ENCODE measurements around the gene S100A8. TPM values are rescaled to one million over a fixed set of nuclear protein-coding genes. Genes with fewer than 3 reads are reported as not detected.

The S100A8 gene
- polyA plus RNA-seq, 1 donor (not counting 4 experiments of a cell fraction or from before 2014, with no cell fraction given) = 403 TPM

DNA sequence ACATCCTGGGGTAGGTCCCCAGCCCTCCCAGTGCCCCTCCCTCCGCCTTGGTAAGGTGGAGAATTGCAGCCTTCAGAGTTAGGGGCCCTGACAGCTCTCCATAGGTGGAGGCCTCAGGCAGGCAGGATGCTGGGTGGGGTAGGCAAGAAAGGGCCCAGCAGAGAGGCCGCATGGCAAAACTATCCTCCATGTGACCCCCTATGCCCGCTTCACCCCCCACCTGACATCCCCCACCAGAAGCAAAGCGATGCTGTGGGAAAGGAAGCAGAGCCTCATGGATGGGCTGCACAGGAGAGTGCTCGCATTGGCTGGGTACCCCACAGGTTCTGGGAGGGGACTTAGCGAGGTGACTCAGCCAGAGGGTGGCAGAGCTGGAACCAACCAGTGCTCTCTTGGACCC is 31.6 kb downstream of the S100A8 start:
- DNase-seq (ENCODE audit: low read depth, low spot score) (no peak), FAIRE-seq (no peak)
- H3K9me3 ChIP-seq (ENCODE audit: control insufficient read depth, low read depth, low read length) = no peaks in the 10 kb centered on the region
- no peaks in the 10 kb centered on the region for H3K79me2 ChIP-seq (ENCODE audit: control insufficient read depth, insufficient read depth, low read length)
- H3K4me1 ChIP-seq (ENCODE audit: control insufficient read depth, extremely low read depth, insufficient read depth, low read length) = peaks cover 19% of the 10 kb centered on the region
- no peak overlapping the region for H3K4me2 ChIP-seq (ENCODE audit: control insufficient read depth, extremely low read depth, insufficient read depth, low read depth, low read length)
- dilution Hi-C loops (cut with MboI; ENCODE audit: extremely low pct_ligation_motif_present, low sequenced_read_pairs) = loop anchor here (10.0 kb wide), 2 partner anchors 46 to 146 kb away; no protein-coding TSS in a partner anchor
- H2AFZ ChIP-seq (ENCODE audit: control insufficient read depth, low read length) = no peak overlapping the region
- no peaks in the 10 kb centered on the region for H4K20me1 ChIP-seq (ENCODE audit: control insufficient read depth, extremely low read depth, insufficient read depth, low read length)
- H3K9ac ChIP-seq (ENCODE audit: control insufficient read depth, extremely low read depth, insufficient read depth, low read length) = no peak overlapping the region
- no peak overlapping the region for H3K4me3 ChIP-seq (ENCODE audit: control insufficient read depth in 2 of 3, extremely low read depth in 1 of 3, insufficient read depth in 2 of 3, low read depth in 1 of 3, low read length in 3 of 3)
- no peaks in the 10 kb centered on the region for H3K9me1 ChIP-seq (ENCODE audit: control insufficient read depth, extremely low read depth, insufficient read depth, low read length)
- no peaks in the 10 kb centered on the region for H3K36me3 ChIP-seq (ENCODE audit: control insufficient read depth in 2 of 2, extremely low read depth in 1 of 2, insufficient read depth in 2 of 2, low read length in 2 of 2)
- no peaks in the 10 kb centered on the region for H3K27me3 ChIP-seq (ENCODE audit: control insufficient read depth, extremely low read depth, insufficient read depth, low read length)
- no peak overlapping the region for H3K27ac ChIP-seq (ENCODE audit: control insufficient read depth, insufficient read depth, low read length)
- TF ChIP-seq, protein P1, sequence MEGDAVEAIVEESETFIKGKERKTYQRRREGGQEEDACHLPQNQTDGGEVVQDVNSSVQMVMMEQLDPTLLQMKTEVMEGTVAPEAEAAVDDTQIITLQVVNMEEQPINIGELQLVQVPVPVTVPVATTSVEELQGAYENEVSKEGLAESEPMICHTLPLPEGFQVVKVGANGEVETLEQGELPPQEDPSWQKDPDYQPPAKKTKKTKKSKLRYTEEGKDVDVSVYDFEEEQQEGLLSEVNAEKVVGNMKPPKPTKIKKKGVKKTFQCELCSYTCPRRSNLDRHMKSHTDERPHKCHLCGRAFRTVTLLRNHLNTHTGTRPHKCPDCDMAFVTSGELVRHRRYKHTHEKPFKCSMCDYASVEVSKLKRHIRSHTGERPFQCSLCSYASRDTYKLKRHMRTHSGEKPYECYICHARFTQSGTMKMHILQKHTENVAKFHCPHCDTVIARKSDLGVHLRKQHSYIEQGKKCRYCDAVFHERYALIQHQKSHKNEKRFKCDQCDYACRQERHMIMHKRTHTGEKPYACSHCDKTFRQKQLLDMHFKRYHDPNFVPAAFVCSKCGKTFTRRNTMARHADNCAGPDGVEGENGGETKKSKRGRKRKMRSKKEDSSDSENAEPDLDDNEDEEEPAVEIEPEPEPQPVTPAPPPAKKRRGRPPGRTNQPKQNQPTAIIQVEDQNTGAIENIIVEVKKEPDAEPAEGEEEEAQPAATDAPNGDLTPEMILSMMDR (optimal IDR thresholded peaks at IDR 0.05 in 1 of 3, IDR thresholded peaks at IDR 0.05 in 1 of 3, conservative IDR thresholded peaks at IDR 0.05 in 1 of 3; ENCODE audit: extremely low read depth in 1 of 3, insufficient read depth in 2 of 3, low read length in 3 of 3) = no peak
- no peak for TF ChIP-seq EZH2 (IDR thresholded peaks at IDR 0.05; ENCODE audit: low read length)

DNA sequence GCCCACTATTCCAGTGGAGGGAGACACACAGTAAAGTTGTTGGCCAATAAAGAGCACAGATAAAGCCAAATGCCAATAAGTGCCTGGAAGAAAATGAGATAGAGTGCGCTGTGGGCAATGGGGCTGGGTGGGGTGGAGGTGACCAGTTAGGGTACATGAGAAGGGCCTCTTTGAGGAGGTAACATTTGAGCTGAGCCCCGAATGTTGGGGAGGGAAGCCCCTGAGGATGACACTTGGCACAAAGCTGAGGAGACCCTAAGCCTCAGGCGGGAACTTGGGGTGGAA is 32.2 kb downstream of the S100A8 start:
- H3K4me2 ChIP-seq (ENCODE audit: control insufficient read depth, extremely low read depth, insufficient read depth, low read depth, low read length) = no peak overlapping the region
- no peak overlapping the region for H3K4me3 ChIP-seq (ENCODE audit: control insufficient read depth in 2 of 3, extremely low read depth in 1 of 3, insufficient read depth in 2 of 3, low read depth in 1 of 3, low read length in 3 of 3)
- peaks cover 16% of the 10 kb centered on the region for H3K4me1 ChIP-seq (ENCODE audit: control insufficient read depth, extremely low read depth, insufficient read depth, low read length)
- TF ChIP-seq, protein P1 (optimal IDR thresholded peaks at IDR 0.05 in 1 of 3, IDR thresholded peaks at IDR 0.05 in 1 of 3, conservative IDR thresholded peaks at IDR 0.05 in 1 of 3; ENCODE audit: extremely low read depth in 1 of 3, insufficient read depth in 2 of 3, low read length in 3 of 3) = no peak
- TF ChIP-seq EZH2 (IDR thresholded peaks at IDR 0.05; ENCODE audit: low read length) = no peak
- H3K27ac ChIP-seq (ENCODE audit: control insufficient read depth, insufficient read depth, low read length) = no peak overlapping the region
- no peak overlapping the region for H2AFZ ChIP-seq (ENCODE audit: control insufficient read depth, low read length)
- H3K27me3 ChIP-seq (ENCODE audit: control insufficient read depth, extremely low read depth, insufficient read depth, low read length) = no peaks in the 10 kb centered on the region
- no peaks in the 10 kb centered on the region for H3K79me2 ChIP-seq (ENCODE audit: control insufficient read depth, insufficient read depth, low read length)
- DNase-seq (ENCODE audit: low read depth, low spot score) (no peak), FAIRE-seq (no peak)
- no peaks in the 10 kb centered on the region for H3K9me1 ChIP-seq (ENCODE audit: control insufficient read depth, extremely low read depth, insufficient read depth, low read length)
- no peaks in the 10 kb centered on the region for H4K20me1 ChIP-seq (ENCODE audit: control insufficient read depth, extremely low read depth, insufficient read depth, low read length)
- dilution Hi-C loops (cut with MboI; ENCODE audit: extremely low pct_ligation_motif_present, low sequenced_read_pairs) = loop anchor here (10.0 kb wide), 2 partner anchors 46 to 146 kb away; no protein-coding TSS in a partner anchor
- H3K9me3 ChIP-seq (ENCODE audit: control insufficient read depth, low read depth, low read length) = no peaks in the 10 kb centered on the region
- no peaks in the 10 kb centered on the region for H3K36me3 ChIP-seq (ENCODE audit: control insufficient read depth in 2 of 2, extremely low read depth in 1 of 2, insufficient read depth in 2 of 2, low read length in 2 of 2)
- no peak overlapping the region for H3K9ac ChIP-seq (ENCODE audit: control insufficient read depth, extremely low read depth, insufficient read depth, low read length)

All from keratinocyte (primary cell).